Chondrocyte (in vitro differentiated cells): Measurements from ENCODE around the gene DPEP2NB. TPM values are rescaled to one million over a fixed set of nuclear protein-coding genes. Genes with fewer than 3 reads are reported as not detected.
A peak's percentile ranks its signal among the peaks of the same experiment; 100 is the strongest.

Source experiments
- DNase-seq: peaks from one replicate; pipeline ENCODE4 v3.0.0; 2021; ENCODE audit warnings: mixed read lengths, low spot score
- H3K27ac Mint-ChIP-seq: one replicate; pipeline ENCODE4 v1.8.0; 2021; ENCODE audit warnings: mild to moderate bottlenecking, moderate library complexity, mixed read lengths; ENCODE audit not compliant: unreplicated experiment
- H3K27me3 Mint-ChIP-seq: 2 replicates; pipeline ENCODE4 v1.8.0; 2021; ENCODE audit warnings: low read depth, mixed read lengths
- H3K36me3 Mint-ChIP-seq: 2 replicates; pipeline ENCODE4 v1.8.0; 2021; ENCODE audit warnings: low read depth, mixed read lengths
- H3K4me1 Mint-ChIP-seq: 2 replicates; pipeline ENCODE4 v1.8.0; 2021; ENCODE audit warnings: low read depth, mild to moderate bottlenecking, mixed read lengths
- H3K4me3 Mint-ChIP-seq: one replicate; pipeline ENCODE4 v1.8.0; 2021; ENCODE audit warnings: mild to moderate bottlenecking, moderate library complexity, mixed read lengths; ENCODE audit not compliant: unreplicated experiment
- H3K9me3 Mint-ChIP-seq: 2 replicates; pipeline ENCODE4 v1.8.0; 2021; ENCODE audit warnings: low read depth, mixed read lengths
- CTCF ChIP-seq: fragments of 200-600 bp; sonication (generic); IDR thresholded peaks from 2 replicates; pipeline ENCODE4 v1.5.0; 2021; ENCODE audit warnings: antibody characterized with exemption, mild to moderate bottlenecking, moderate library complexity
- long read RNA-seq: library from polyadenylated mRNA; stranded (forward); transcript quantifications from one replicate; pipeline ENCODE4 v2.0.0, GENCODE V29; 2021
- total RNA-seq: library from RNA; stranded (reverse); gene quantifications from 3 replicates; pipeline ENCODE4 v1.2.1, GENCODE V29; 2021

DPEP2NB gene, protein sequence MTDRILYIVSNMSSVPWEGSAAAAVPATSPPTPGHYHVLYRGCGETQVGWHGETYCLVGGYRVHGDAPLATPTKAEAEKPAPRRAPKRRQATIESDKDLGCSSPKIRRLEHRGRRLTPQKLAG
- not detected in 3 replicates for total RNA-seq
- long read RNA-seq, result 0 reads

DNA sequence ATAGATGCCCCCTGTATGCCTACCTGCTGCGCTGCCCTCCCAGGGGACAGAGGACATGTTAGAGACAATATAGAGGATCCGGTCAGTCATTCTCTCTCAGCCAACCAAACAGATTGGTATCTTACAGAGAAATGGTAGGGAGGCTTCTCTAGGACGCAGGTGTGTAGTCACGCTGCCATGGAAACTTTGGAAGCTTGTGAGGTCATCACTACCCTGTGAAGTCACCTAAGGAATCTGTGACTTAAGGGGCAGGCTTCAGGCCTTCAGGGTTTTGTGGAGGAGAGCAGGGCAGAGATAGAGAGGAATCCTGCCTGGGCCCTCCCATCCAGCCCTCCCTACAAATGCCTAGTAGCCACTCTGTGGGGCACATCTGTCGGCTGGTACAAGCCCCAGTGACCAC is at the start of gene DPEP2NB:
DPEP2NB (minus strand) TSS at position 231 of the 400 bp plus-strand sequence; CDS start at position 90, 141 bp downstream.
- no peak for TF ChIP-seq CTCF
- Mint-ChIP-seq H3K27me3 (peaks cover 2% of the 10 kb centered on the region), H3K27ac (no peak within 1 kb of the TSS), H3K4me3 (no peak within 1 kb of the TSS), H3K9me3 (no peaks in the 10 kb centered on the region), H3K36me3 (no peaks in the 10 kb centered on the region), H3K4me1 (no peaks in the 10 kb centered on the region)
- no peak for DNase-seq

DNA sequence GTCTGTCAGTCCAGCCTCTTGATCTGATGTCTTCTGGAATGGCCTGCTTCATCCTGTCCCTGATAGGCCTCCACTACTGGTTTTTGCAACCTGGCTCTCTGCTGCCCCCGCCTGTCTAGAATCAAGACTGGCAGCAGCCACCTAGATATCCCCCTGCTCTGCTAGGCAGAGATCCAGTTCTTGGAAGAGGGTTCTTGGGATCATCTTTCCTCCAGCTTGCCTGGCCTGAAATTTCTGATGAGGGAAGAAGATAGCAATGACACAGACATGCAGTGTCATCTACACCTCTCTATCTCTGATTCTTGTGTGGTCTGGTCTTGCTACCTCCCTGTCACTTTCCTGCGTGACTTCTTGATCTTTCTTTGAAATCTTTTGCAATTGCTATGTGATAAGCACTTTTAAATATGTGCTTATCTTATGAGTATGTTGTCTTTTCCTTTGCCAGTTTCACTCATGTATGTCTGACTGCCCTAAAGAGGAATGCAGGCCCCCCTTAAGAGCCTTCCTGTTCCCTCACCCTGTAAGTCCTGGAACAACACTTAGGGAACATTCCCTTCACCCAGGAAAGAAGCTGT is 49.2 kb upstream of the DPEP2NB start:
- Mint-ChIP-seq H3K27me3 (no peaks in the 10 kb centered on the region), H3K4me3 (no peak overlapping the region), H3K9me3 (no peaks in the 10 kb centered on the region), H3K27ac (peak overlapping the region; percentile 88), H3K36me3 (peaks cover 7% of the 10 kb centered on the region), H3K4me1 (peaks cover 35% of the 10 kb centered on the region)
- TF ChIP-seq CTCF, result peak; percentile 89
- DNase-seq, result peak; percentile 46

DNA sequence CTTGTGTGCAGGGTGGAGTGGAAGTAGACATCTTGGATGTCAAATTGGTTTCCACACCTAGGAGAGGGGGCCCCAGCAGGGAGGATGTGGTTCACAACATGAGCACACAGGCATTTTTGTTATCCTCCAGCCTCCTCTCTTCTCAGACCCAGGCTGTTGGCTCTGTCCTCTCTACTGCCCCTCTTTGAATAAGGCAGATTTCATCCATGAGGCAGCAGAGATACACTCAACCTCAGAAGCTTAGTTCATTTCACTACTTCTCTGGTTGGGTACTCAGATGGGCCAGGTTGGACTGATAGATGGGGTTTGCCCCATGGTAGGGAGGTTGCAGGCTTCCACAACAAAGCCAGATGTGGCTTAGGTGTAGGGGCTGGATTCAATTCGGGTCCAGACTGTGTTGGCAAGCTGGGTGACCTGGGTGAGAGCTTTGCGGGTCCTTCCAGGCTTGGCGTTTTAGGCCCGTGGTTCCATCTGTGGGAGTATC is 47.2 kb upstream of the DPEP2NB start:
- H3K4me1 Mint-ChIP-seq, result peaks cover 33% of the 10 kb centered on the region
- no peak for TF ChIP-seq CTCF

GRCh38 chr16:68061396-68061795 is 45.7 kb upstream of the DPEP2NB start:
- TF ChIP-seq CTCF, result no peak
- H3K27ac Mint-ChIP-seq, result no peak overlapping the region

More for the DNA sequence above, 47.2 kb upstream of the DPEP2NB start:
- peaks cover 9% of the 10 kb centered on the region for H3K36me3 Mint-ChIP-seq
- H3K9me3 Mint-ChIP-seq, result no peaks in the 10 kb centered on the region
- peak; percentile 17 for DNase-seq
- no peak overlapping the region for H3K4me3 Mint-ChIP-seq
- H3K27me3 Mint-ChIP-seq, result no peaks in the 10 kb centered on the region
- H3K27ac Mint-ChIP-seq, result no peak overlapping the region

DNA sequence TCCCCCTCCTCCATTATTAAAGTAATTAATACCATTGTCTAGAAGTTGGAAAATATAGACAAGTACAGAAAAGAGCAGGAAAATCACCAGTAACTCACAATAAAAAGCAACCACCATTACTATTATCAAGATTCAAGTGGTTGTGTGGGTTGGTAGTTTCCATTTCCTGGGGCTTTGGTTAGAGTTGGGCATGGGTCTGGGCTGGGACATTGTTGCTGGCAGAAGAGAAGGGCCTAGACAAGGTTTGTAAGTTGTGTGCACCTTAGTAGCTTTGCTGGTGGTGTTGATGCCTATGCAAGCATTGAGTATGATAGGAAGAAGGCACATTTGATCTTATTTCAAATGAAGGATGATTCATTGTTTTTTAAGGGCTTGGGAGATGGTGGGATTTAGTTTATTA is 44.1 kb upstream of the DPEP2NB start:
- H3K4me3 Mint-ChIP-seq, result no peak overlapping the region
- no peaks in the 10 kb centered on the region for H3K27me3 Mint-ChIP-seq
- H3K36me3 Mint-ChIP-seq, result peaks cover 15% of the 10 kb centered on the region
- peaks cover 13% of the 10 kb centered on the region for H3K4me1 Mint-ChIP-seq
- no peak overlapping the region for H3K27ac Mint-ChIP-seq
- DNase-seq, result no peak
- no peaks in the 10 kb centered on the region for H3K9me3 Mint-ChIP-seq
- TF ChIP-seq CTCF, result no peak

More at GRCh38 chr16:68061396-68061795, 45.7 kb upstream of the DPEP2NB start:
- DNase-seq, result peak; percentile 34
- Mint-ChIP-seq H3K9me3 (no peaks in the 10 kb centered on the region), H3K27me3 (no peaks in the 10 kb centered on the region), H3K4me1 (peaks cover 29% of the 10 kb centered on the region), H3K4me3 (no peak overlapping the region), H3K36me3 (peaks cover 11% of the 10 kb centered on the region)
